ENCODE data around the gene GCLM. TPM values are rescaled to one million over a fixed set of nuclear protein-coding genes. Genes with fewer than 3 reads are reported as not detected.

Gene GCLM
- total and polyA plus RNA-seq, 8 donors: 2.1 to 10.4 (median 6.7) TPM

DNA sequence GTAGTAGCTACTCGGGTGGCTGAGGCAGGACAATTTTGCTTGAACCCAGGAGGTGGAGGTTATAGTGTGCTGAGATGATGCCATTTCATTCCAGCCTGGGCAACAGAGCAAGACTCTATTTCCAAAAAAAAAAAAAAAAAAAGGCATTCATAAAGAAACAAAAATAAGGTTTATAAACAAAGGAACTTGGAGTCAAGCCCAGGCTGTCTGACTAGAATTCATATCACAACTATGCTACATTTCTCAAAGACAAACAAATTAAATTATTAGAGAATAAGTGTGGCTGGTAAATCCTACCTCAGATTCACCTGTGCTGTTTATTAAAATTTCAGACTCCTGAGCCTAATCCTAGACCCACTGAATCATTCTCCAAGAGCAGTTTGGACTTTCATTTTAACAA, 4.2 kb downstream of the GCLM start:
- intact Hi-C loops (cut with DNase I): no loop called here
- DNase-seq (no peak), FAIRE-seq (no peak), ATAC-seq (no peak)
- Histone ChIP-seq H3K4me1 (peaks cover 5 to 18% (median 8%) of the 10 kb centered on the region in 3 donors), H3K36me3 (no peaks in the 10 kb centered on the region), H3K4me3 (no peak overlapping the region), H3K27ac (peak overlapping the region in 1 of 4 donors; percentile 32), H3K9me3 (no peaks in the 10 kb centered on the region), H3K27me3 (no peaks in the 10 kb centered on the region)
- 73 to 78% methylated on average over 1 of the region's 1 CpG for WGBS, 2 donors
- no peak for TF ChIP-seq CTCF (IDR thresholded peaks at IDR 0.05)

DNA sequence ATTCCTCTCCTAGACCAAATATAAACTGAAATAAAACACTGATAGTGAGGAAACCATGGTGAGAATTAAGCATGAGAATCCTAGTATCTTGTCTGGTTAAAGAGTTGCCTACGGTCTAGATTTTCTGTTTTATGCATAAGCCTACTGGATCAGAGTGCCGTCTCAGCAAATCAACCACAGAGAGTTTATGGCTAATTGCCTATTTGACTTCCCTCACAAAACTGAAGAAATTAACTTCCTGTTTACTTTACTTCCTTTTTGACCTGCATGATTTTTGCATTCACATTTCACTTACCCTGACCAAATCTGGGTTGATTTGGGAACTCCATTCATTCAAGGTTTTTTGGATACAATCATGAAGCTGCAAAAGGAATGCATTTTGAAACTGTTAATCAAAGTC, 5.0 kb downstream of the GCLM start:
- H3K9me3 ChIP-seq: no peaks in the 10 kb centered on the region
- H3K4me3 ChIP-seq: no peak overlapping the region
- H3K27me3 ChIP-seq: no peaks in the 10 kb centered on the region
- intact Hi-C loops (cut with DNase I): no loop called here
- 58 to 76% methylated on average over 2 of the region's 2 CpGs for WGBS, 2 donors
- no peaks in the 10 kb centered on the region for H3K36me3 ChIP-seq
- H3K4me1 ChIP-seq: peaks cover 5 to 18% (median 8%) of the 10 kb centered on the region in 3 donors
- DNase-seq: no peak
- peak in 1 of 4 donors; percentile 24 for ATAC-seq
- FAIRE-seq: no peak
- no peak for TF ChIP-seq CTCF (IDR thresholded peaks at IDR 0.05)
- H3K27ac ChIP-seq: peak overlapping the region in 1 of 4 donors; percentile 32

- H3K4me3 ChIP-seq: no peak overlapping the region
- no peaks in the 10 kb centered on the region for H3K9me3 ChIP-seq
- intact Hi-C loops (cut with DNase I): no loop called here
- peaks cover 0 to 8% (median 6%) of the 10 kb centered on the region in 3 donors for H3K4me1 ChIP-seq
- FAIRE-seq: no peak
- no peak overlapping the region for H3K27ac ChIP-seq
- H3K27me3 ChIP-seq: no peaks in the 10 kb centered on the region
- H3K36me3 ChIP-seq: peaks cover 0 to 10% (median 0%) of the 10 kb centered on the region in 3 donors
- TF ChIP-seq CTCF (IDR thresholded peaks at IDR 0.05): no peak
- no peak for ATAC-seq
- no peak for DNase-seq
- 94 to 96% methylated on average over 3 of the region's 3 CpGs for WGBS, 2 donors
Observed at GRCh38 chr1:93900723-93901504, 8.3 kb downstream of the GCLM start.

GRCh38 chr1:93899543-93900207, 9.6 kb downstream of the GCLM start:
- FAIRE-seq (no peak), ATAC-seq (no peak), DNase-seq (no peak)
- intact Hi-C loops (cut with DNase I): no loop called here
- peaks cover 0 to 6% (median 5%) of the 10 kb centered on the region in 3 donors for H3K4me1 ChIP-seq
- H3K9me3 ChIP-seq: no peaks in the 10 kb centered on the region
- WGBS, 2 donors: 81 to 88% methylated on average over 3 of the region's 3 CpGs
- no peak overlapping the region for H3K4me3 ChIP-seq
- H3K36me3 ChIP-seq: peaks cover 0 to 10% (median 0%) of the 10 kb centered on the region in 3 donors
- H3K27me3 ChIP-seq: no peaks in the 10 kb centered on the region
- H3K27ac ChIP-seq: no peak overlapping the region
- TF ChIP-seq CTCF (IDR thresholded peaks at IDR 0.05): no peak

DNA sequence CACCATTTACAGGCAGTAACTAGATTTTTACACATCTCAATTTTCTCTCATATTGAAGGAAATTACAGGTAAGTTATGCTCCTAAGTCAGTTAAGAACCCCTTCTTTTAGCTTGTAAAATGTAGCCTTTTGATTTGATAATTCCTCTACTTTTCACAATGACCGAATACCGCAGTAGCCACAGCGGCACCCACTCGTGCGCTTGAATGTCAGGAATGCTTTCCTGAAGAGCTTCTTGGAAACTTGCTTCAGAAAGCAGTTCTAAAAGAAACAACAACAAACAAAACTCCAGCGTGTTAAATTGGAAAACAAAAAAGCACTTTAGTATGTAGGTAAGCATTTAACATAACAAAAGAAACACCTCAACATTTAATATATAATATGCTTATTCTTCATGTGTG, 20.3 kb downstream of the GCLM start:
- H3K27me3 ChIP-seq: no peaks in the 10 kb centered on the region
- H3K36me3 ChIP-seq: peaks cover 0 to 17% (median 0%) of the 10 kb centered on the region in 3 donors
- no peak overlapping the region for H3K27ac ChIP-seq
- FAIRE-seq (no peak), DNase-seq (no peak), ATAC-seq (no peak)
- no peak overlapping the region for H3K4me3 ChIP-seq
- WGBS, 2 donors: 87 to 88% methylated on average over 6 of the region's 6 CpGs
- no peaks in the 10 kb centered on the region for H3K4me1 ChIP-seq
- no peak for TF ChIP-seq CTCF (IDR thresholded peaks at IDR 0.05)
- no peaks in the 10 kb centered on the region for H3K9me3 ChIP-seq
- intact Hi-C loops (cut with DNase I): no loop called here

Measured in pancreas (tissue), 10 donors.